GM12865 (cell line): Measurements from ENCODE around the gene TMEM42.

Source experiments
- DNase-seq: peaks from one replicate; pipeline ENCODE4 v3.0.0; 2010; ENCODE audit warnings: low read depth
- H3K4me3 ChIP-seq: 2 replicates; pipeline ENCODE4 v1.5.1; 2011; ENCODE audit warnings: mild to moderate bottlenecking, low read depth, low read length, control low read depth
- TF ChIP-seq, protein P1 (sequence below): IDR thresholded peaks from 2 replicates; pipeline ENCODE4 v1.5.1; 2011; ENCODE audit warnings: low read length, control low read depth, low read depth, inconsistent platforms; ENCODE audit not compliant: insufficient read depth; ENCODE audit errors: missing control alignments

TMEM42 gene

DNA sequence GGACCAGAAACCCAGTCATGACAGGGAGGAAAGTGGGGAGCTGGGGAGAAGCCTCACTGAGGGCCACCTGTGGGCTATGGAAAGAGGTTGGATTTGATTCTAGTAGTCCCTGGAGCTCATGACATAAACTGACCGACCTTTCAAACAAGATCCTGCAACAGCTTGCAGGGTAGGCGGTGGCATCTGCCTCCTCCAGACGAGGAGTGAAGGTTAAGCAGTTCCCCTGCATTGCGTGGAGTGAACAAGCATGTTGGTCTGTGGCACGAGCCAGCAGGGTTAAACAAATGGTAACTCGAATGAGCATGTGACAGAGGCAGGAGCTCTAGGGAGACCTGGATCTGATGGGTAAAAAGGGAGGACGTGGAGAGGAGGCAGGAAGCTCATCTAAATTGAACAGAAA lies 25.4 kb downstream of the TMEM42 start:
- DNase-seq, result no peak
- TF ChIP-seq, protein P1, sequence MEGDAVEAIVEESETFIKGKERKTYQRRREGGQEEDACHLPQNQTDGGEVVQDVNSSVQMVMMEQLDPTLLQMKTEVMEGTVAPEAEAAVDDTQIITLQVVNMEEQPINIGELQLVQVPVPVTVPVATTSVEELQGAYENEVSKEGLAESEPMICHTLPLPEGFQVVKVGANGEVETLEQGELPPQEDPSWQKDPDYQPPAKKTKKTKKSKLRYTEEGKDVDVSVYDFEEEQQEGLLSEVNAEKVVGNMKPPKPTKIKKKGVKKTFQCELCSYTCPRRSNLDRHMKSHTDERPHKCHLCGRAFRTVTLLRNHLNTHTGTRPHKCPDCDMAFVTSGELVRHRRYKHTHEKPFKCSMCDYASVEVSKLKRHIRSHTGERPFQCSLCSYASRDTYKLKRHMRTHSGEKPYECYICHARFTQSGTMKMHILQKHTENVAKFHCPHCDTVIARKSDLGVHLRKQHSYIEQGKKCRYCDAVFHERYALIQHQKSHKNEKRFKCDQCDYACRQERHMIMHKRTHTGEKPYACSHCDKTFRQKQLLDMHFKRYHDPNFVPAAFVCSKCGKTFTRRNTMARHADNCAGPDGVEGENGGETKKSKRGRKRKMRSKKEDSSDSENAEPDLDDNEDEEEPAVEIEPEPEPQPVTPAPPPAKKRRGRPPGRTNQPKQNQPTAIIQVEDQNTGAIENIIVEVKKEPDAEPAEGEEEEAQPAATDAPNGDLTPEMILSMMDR, result no peak

DNA sequence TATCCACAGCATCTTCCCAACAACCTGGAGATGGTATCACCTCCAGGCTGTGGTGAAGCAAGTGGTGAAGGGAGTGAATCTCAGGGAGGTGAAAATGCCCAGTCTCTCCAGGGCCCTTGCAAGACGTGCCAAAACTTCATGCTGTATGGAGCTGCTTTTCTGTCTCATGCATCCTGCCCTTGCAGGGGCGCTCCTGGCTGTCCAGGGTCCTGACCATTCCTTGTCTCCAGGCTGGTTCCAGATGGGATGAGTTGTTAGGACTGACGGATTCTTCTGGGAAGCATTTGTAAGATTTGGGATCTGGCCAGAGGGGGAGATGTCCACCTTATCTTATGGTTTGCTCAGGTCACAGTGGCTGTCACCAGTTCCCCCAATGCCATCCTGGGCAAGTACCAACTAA lies 28.5 kb downstream of the TMEM42 start:
- no peak for DNase-seq
- TF ChIP-seq, protein P1, result no peak
- H3K4me3 ChIP-seq, result no peak overlapping the region

More for the DNA sequence above, 25.4 kb downstream of the TMEM42 start:
- no peak overlapping the region for H3K4me3 ChIP-seq

DNA sequence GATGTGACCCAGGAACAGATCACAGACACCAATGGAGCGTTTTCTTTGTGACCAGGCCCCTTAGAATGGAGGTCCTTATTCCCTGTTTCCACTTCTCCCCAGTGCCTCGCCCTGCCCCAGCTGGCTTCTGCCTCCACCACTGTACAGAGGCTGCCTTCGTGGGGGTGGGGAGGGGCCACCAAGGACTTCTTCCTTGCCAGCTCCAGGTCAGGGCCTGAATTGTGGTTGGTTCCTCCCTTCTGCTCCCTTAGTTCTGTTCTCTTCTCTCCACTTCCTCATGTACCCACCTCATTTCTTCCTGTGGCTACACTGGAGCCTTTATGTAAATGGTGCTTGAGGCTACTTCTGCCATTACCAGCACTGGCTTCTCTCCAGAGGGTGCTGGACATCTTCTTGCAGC lies 29.1 kb downstream of the TMEM42 start:
- H3K4me3 ChIP-seq, result no peak overlapping the region
- DNase-seq, result no peak
- TF ChIP-seq, protein P1, result no peak

DNA sequence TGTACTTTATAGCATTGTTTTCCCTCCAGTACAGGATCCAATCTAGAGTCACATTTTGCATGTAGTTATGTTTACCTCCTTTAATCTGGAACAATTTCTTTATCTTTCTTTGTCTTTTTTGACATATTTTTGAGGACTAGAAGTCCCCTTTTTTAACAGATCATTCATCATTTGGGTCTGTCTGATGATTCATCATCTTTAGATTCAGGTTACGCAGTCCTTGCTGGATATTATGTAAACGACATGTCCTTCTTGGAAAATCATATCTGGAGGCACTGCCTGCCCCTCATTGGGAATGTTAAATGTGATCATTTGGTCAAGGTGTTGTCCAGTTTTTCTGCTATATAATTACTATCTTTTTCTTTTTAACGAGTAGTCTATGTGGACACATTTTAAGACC lies 31.0 kb downstream of the TMEM42 start:
- H3K4me3 ChIP-seq, result no peak overlapping the region
- no peak for DNase-seq
- TF ChIP-seq, protein P1, result no peak

DNA sequence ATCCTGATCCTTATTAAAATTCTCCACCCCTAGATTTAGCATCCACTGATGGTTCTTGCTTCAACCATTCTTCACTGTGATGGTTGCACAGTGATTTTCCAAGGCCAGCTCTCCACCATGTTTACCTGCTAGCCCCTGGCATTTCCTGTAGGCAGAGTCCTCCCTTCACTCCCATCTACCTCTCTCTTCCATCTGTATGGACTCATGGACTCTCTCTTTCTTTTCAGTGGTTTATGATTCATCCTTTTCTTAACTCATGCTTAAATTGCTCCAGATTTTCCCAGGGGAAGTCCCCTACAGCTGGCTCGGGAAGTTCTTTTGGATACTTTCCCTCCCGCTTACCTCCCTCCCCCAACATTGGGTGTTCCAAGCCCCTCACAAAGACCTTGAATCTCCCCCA lies 31.4 kb downstream of the TMEM42 start:
- TF ChIP-seq, protein P1, result no peak
- H3K4me3 ChIP-seq, result no peak overlapping the region
- no peak for DNase-seq

DNA sequence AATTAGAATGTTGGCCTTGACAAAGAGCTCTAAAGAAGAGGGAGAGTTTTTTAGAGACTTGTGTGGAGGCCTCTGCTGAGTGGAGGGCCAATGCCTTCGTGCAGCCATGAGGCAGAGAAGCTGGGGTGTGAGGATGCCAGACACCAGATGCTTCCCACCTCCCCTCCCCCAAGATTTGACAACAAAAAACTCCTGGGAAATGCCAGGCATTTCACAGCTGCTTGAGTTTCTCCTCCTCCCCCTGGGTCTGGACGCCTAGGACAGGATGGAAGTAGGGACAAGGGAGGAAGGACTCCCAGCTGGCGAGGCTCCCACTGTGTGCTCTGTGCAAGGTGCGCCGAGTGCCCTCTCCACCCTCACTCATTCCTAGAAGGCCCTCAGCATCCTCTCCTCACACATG lies 32.8 kb downstream of the TMEM42 start:
- H3K4me3 ChIP-seq, result no peak overlapping the region
- TF ChIP-seq, protein P1, result no peak
- no peak for DNase-seq

DNA sequence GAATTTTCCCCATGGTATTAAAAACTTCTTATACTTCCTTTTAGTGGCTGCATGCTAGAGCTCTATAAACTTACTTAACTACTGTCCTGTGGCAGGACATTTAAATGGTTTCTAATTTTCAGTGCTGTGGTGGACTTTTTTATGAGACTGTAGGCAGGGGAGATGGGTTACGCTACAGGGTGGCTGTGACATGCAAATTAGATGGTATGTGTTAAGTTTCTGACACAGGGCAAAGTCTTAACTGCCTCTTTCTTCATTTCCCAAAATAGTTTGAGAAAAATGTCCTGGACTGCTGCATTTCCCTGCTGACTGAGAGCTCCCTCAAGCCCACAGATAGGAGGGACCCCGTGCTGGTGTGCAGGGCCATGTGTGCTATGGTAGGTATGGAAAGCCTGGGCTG lies 34.7 kb downstream of the TMEM42 start:
- TF ChIP-seq, protein P1, result no peak
- DNase-seq, result peak; percentile 9
- H3K4me3 ChIP-seq, result no peak overlapping the region
